Activated CD4-positive, CD25-positive, alpha-beta regulatory T cell treated with anti-CD3 and anti-CD28 coated beads, Interleukin-2, amount 50 U/mL, for 16 hours (primary cell): ENCODE results near the gene NUDT3.
"Not testable (repeated sequence)": the region's sequence is repeated elsewhere in the genome, so short reads cannot be mapped to it uniquely, and the experiment has no call there.

Experiments used
- DNase-seq: peaks from one replicate; pipeline ENCODE4 v3.0.0-alpha.2; 2020; ENCODE audit warnings: low read depth, low spot score

Gene NUDT3

GRCh38 chr6:34343806-34344205 lies 48.7 kb downstream of the NUDT3 start:
- no peak for DNase-seq

GRCh38 chr6:34342247-34342646 lies 50.2 kb downstream of the NUDT3 start:
- DNase-seq = no peak

GRCh38 chr6:34341481-34341971 lies 50.9 kb downstream of the NUDT3 start:
- DNase-seq = no peak

GRCh38 chr6:34340906-34341480 lies 51.5 kb downstream of the NUDT3 start:
- DNase-seq = no peak

GRCh38 chr6:34340394-34340793 lies 52.1 kb downstream of the NUDT3 start:
- no peak for DNase-seq

GRCh38 chr6:34339971-34340370 lies 52.5 kb downstream of the NUDT3 start:
- DNase-seq = no peak

- DNase-seq = no peak
Observed at GRCh38 chr6:34339432-34339831, 53.0 kb downstream of the NUDT3 start.

GRCh38 chr6:34338811-34339210 lies 53.7 kb downstream of the NUDT3 start:
- no peak for DNase-seq

- DNase-seq = no peak
Observed at GRCh38 chr6:34338377-34338776, 54.1 kb downstream of the NUDT3 start.

- no peak for DNase-seq
Observed at GRCh38 chr6:34334796-34335416, 57.6 kb downstream of the NUDT3 start.

- no peak for DNase-seq
Observed at GRCh38 chr6:34333858-34334257, 58.6 kb downstream of the NUDT3 start.

- DNase-seq = no peak
Observed at GRCh38 chr6:34332251-34333198, 59.9 kb downstream of the NUDT3 start.

GRCh38 chr6:34331371-34332050 lies 61.0 kb downstream of the NUDT3 start:
- DNase-seq = no peak

- DNase-seq = not testable (repeated sequence)
Observed at GRCh38 chr6:34329814-34330213, 62.7 kb downstream of the NUDT3 start.

GRCh38 chr6:34328969-34329368 lies 63.5 kb downstream of the NUDT3 start:
- no peak for DNase-seq

GRCh38 chr6:34327313-34328205 lies 64.9 kb downstream of the NUDT3 start:
- DNase-seq = not testable (repeated sequence)

- no peak for DNase-seq
Observed at GRCh38 chr6:34325633-34326032, 66.8 kb downstream of the NUDT3 start.

- DNase-seq = no peak
Observed at GRCh38 chr6:34324738-34325444, 67.6 kb downstream of the NUDT3 start.

GRCh38 chr6:34324221-34324620 lies 68.2 kb downstream of the NUDT3 start:
- not testable (repeated sequence) for DNase-seq

GRCh38 chr6:34323300-34323699 lies 69.2 kb downstream of the NUDT3 start:
- no peak for DNase-seq
